HepG2 (cell line): Measurements from ENCODE around the gene SSBP1. TPM values are rescaled to one million over a fixed set of nuclear protein-coding genes. Genes with fewer than 3 reads are reported as not detected.

Experiments used
- GMEB1 ChIP-seq: sonication (generic); formaldehyde crosslinking; IDR thresholded peaks from 2 replicates; pipeline ENCODE4 v1.5.1; 2020; ENCODE audit warnings: missing genetic modification reagents, mild to moderate bottlenecking, borderline replicate concordance
- HNF4A ChIP-seq: sonication (generic); formaldehyde crosslinking; IDR thresholded peaks from 2 replicates; pipeline ENCODE4 v1.4.0; 2020; ENCODE audit warnings: missing genetic modification reagents
- NR1H2 ChIP-seq: sonication (generic); formaldehyde crosslinking; IDR thresholded peaks from 2 replicates; pipeline ENCODE4 v1.8.1; 2022; ENCODE audit warnings: low read depth, missing genetic modification reagents, borderline replicate concordance
- SOX6 ChIP-seq, 2 experiments: fragments of 450-650 bp in 1 of 2; sonication (generic) in 1 of 2; formaldehyde crosslinking in 1 of 2; IDR thresholded peaks; 2 replicates each; pipeline versions ENCODE4 v1.4.0 to v1.6.1; 2017 to 2020; ENCODE audit warnings: antibody characterized with exemption in 1 of 2, mild to moderate bottlenecking in 1 of 2, missing genetic modification reagents in 1 of 2
- SRF ChIP-seq: IDR thresholded peaks from 2 replicates; pipeline ENCODE4 v1.6.1; 2011; ENCODE audit warnings: mild to moderate bottlenecking, low read depth, low read length, moderate library complexity
- ZBTB44 ChIP-seq: sonication (generic); formaldehyde crosslinking; IDR thresholded peaks from 2 replicates; pipeline ENCODE4 v1.4.0; 2020; ENCODE audit warnings: missing genetic modification reagents
- ZNF407 ChIP-seq: sonication (generic); formaldehyde crosslinking; IDR thresholded peaks from one replicate; pipeline ENCODE4 v1.5.1; 2020; ENCODE audit warnings: mild to moderate bottlenecking, missing genetic modification reagents; ENCODE audit errors: not compliant biosample characterization
- ZNF510 ChIP-seq: sonication (generic); formaldehyde crosslinking; IDR thresholded peaks from 2 replicates; pipeline ENCODE4 v1.4.0; 2020; ENCODE audit warnings: low read depth, mild to moderate bottlenecking, missing genetic modification reagents
- ZNF75D ChIP-seq: sonication (generic); formaldehyde crosslinking; IDR thresholded peaks from 2 replicates; pipeline ENCODE4 v1.8.1; 2023; ENCODE audit warnings: missing genetic modification reagents, mild to moderate bottlenecking, borderline replicate concordance
- ZNF770 ChIP-seq: sonication (generic); formaldehyde crosslinking; IDR thresholded peaks from 2 replicates; pipeline ENCODE4 v1.5.0; 2020; ENCODE audit warnings: mild to moderate bottlenecking, missing genetic modification reagents
- polyA plus RNA-seq, 8 experiments: library from polyadenylated mRNA; depleted of rRNA in 3 of 8; stranded (reverse) in 7 of 8; unstranded in 1 of 8; fragments of >200 nt; fragmentation: Illumina TruSeq in 4 of 8; extraction: Trizol in 4 of 8; gene quantifications; 2 replicates each; pipeline versions ENCODE4 v1.2.1 to v1.2.3, GENCODE V29; 2011 to 2016; ENCODE audit warnings: low read depth in 4 of 8, missing spikeins in 1 of 8, mixed read lengths in 1 of 8; ENCODE audit not compliant: insufficient read depth in 1 of 8
- total RNA-seq, 5 experiments: library from RNA; depleted of rRNA; stranded (reverse); fragments of >200 nt; fragmentation: Illumina TruSeq; extraction: Trizol; gene quantifications; 2 replicates each; pipeline ENCODE4 v1.2.3, GENCODE V29; 2016; ENCODE audit warnings: low read depth in 1 of 5

The SSBP1 gene
- total and polyA plus RNA-seq, 2 of the 13 experiments (the other 11 are each of a cell fraction or from before 2014, with no cell fraction given), result 64.4 to 254 TPM

- TF ChIP-seq ZNF407 (CRISPR knock-in tag), result peak; percentile 44
- TF ChIP-seq ZNF75D (CRISPR knock-in tag), result no peak
- TF ChIP-seq SRF, result peak; percentile 79; the same call in 1 of the 2 replicates
- 0 out of 2 replicates have a peak, but pooled peaks have one; percentile 58 for TF ChIP-seq ZBTB44 (CRISPR knock-in tag)
- TF ChIP-seq SOX6 (IDR thresholded peaks at IDR 0.05), result no peak
- peak; percentile 73 for TF ChIP-seq SOX6 (CRISPR knock-in tag; IDR thresholded peaks at IDR 0.05)
- no peak; the same call in 1 of the 2 replicates for TF ChIP-seq NR1H2 (CRISPR knock-in tag)
- peak; percentile 25; the same call in 1 of the 2 replicates for TF ChIP-seq HNF4A (CRISPR knock-in tag)
- peak; percentile 95 for TF ChIP-seq GMEB1 (CRISPR knock-in tag)
- peak; percentile 56 for TF ChIP-seq ZNF770
- peak; percentile 79; the same call in 1 of the 2 replicates for TF ChIP-seq ZNF510 (CRISPR knock-in tag)
Observed at GRCh38 chr7:141737836-141738591, at the start of gene SSBP1 (continued).
